GM13976 (cell line): ENCODE measurements around the gene CCDC85C.
A peak's percentile ranks its signal among the peaks of the same experiment; 100 is the strongest.

Experiments used
- DNase-seq: peaks from one replicate; pipeline ENCODE4 v3.0.0; 2012; ENCODE audit warnings: low spot score
- in situ Hi-C: fragments of 300-500 bp; cut with MboI; formaldehyde crosslinking; loops from one replicate; pipeline ENCODE4 v1.12.0; 2022; ENCODE audit warnings: low sequenced_read_pairs, mixed read lengths, inconsistent platforms; ENCODE audit not compliant: unreplicated experiment
- TF ChIP-seq, protein P1 (sequence below): IDR thresholded peaks from 2 replicates; pipeline ENCODE4 v1.5.1; 2012; ENCODE audit warnings: borderline replicate concordance, mild to moderate bottlenecking; ENCODE audit not compliant: insufficient read depth; ENCODE audit errors: extremely low read depth, missing control alignments, control extremely low read depth

The CCDC85C gene

DNA sequence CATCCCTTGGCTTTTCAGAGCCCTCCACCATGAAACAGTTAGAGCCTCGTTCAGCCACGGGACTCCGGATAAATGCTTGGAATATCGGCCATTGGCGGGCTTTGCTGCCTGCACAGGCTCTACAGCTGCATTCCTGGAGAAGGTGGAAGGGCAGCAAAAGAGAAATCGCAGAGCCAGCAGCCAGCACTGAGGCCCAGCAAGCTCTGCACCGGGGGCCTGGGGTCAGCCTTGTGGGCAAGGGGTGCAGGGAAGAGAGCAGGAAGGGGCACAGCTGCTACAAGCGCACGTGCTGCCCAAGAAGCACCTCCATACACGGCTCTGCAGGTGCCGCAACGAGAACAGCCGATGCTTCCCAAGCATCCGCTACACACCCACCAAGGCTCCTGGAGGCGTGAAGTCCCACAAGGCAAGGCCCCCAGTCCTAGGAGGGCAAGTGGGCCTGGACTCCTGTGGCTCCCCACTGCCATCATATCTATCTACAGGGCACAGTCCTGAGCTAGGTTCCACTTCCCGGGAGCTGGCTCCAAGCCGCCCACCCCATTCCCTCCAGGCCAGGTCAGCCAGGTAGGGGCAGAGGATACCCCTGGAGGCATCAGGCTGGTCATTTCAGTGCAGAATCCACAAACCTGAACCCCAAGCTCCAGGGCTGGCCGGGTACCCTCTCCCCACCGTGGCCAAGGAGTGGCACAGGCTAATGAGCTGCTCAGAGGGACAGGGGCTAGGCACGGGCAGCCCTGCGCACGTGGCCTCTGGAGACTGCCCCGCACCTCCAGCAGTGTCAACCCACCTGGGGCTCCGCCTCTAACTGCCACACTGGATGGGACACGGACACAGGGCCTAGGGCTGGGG lies 82.6 kb downstream of the CCDC85C start:
- in situ Hi-C loops: loop anchor here (10.0 kb wide), 2 partner anchors 113 to 363 kb away; no protein-coding TSS in a partner anchor
- TF ChIP-seq, protein P1, sequence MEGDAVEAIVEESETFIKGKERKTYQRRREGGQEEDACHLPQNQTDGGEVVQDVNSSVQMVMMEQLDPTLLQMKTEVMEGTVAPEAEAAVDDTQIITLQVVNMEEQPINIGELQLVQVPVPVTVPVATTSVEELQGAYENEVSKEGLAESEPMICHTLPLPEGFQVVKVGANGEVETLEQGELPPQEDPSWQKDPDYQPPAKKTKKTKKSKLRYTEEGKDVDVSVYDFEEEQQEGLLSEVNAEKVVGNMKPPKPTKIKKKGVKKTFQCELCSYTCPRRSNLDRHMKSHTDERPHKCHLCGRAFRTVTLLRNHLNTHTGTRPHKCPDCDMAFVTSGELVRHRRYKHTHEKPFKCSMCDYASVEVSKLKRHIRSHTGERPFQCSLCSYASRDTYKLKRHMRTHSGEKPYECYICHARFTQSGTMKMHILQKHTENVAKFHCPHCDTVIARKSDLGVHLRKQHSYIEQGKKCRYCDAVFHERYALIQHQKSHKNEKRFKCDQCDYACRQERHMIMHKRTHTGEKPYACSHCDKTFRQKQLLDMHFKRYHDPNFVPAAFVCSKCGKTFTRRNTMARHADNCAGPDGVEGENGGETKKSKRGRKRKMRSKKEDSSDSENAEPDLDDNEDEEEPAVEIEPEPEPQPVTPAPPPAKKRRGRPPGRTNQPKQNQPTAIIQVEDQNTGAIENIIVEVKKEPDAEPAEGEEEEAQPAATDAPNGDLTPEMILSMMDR: no peak
- no peak for DNase-seq

DNA sequence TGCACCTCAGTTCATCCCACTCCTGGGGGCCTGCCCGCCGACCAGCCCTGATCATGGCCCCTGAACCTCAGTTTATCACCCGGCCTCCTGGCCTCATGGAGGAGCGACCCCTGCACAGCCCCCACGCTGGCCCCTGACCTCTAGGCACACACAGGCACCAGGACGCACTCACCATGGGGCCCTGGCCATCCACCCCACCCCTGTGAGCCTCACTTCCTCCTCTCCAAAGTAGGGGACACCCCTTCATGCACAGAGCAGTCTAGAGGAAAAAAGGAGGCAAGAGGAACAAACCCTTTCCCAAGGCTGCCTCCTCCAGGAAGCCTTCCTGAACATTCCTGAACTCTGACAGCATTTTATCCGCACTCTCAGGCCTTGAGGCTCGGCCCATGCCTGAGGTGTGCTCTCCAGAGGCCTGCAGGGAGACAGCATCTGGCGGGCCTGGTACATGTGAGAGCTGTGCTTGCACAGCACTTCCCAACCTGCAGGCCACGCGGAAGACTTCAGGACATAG lies 83.4 kb downstream of the CCDC85C start:
- TF ChIP-seq, protein P1: no peak
- no peak for DNase-seq
- in situ Hi-C loops: loop anchor here (10.0 kb wide), 2 partner anchors 114 to 364 kb away; no protein-coding TSS in a partner anchor

DNA sequence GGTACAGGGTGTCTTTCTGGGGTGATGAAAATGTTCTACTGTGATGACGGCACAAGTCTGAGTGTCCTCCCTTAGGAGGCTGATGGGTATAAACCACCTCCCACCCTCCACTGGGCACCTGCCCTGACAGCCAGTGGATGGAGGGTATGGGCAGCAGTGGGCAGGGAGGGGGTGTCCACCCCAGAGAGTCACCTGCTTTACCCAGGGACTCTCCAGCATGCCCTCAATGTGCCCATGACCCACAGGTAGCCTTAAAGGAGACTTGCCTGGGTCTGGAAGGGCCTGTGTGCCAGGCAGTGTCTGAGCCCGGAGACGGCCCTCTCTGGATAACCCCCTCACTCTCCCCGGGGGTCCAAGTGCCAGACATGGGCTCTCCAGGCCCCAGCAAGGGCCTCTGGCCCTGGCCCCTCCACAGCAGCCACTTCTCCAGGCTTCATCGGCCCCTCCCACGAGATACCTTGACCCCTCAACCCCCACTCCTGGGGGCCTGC lies 84.0 kb downstream of the CCDC85C start:
- DNase-seq: no peak
- in situ Hi-C loops: loop anchor here (10.0 kb wide), 2 partner anchors 115 to 365 kb away; no protein-coding TSS in a partner anchor
- TF ChIP-seq, protein P1: no peak

DNA sequence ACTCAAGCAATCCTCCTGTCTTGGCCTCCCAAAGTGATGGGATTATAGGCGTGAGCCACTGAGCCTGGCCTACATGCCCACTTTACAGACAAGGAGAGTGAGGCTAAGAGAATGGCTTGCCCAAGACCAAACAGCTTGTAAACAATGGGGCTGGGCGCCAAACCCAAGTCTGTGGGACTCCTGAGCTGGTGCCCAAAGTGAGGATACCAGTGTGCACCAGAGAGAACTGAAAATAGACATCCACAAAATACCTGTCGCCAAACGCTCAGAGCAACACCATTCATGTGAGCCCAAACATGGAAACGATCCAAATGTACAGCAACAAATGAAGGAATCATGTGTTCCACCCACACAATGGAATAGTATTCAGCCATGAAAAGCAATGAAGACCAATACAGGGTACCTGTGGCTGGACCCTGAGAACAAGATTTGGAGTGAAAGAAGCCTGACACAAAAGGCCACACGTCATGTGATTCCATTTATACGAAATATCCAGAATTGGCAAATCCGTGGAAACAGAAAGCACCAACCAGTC lies 84.6 kb downstream of the CCDC85C start:
- DNase-seq: no peak
- TF ChIP-seq, protein P1: no peak
- in situ Hi-C loops: no loop called here

DNA sequence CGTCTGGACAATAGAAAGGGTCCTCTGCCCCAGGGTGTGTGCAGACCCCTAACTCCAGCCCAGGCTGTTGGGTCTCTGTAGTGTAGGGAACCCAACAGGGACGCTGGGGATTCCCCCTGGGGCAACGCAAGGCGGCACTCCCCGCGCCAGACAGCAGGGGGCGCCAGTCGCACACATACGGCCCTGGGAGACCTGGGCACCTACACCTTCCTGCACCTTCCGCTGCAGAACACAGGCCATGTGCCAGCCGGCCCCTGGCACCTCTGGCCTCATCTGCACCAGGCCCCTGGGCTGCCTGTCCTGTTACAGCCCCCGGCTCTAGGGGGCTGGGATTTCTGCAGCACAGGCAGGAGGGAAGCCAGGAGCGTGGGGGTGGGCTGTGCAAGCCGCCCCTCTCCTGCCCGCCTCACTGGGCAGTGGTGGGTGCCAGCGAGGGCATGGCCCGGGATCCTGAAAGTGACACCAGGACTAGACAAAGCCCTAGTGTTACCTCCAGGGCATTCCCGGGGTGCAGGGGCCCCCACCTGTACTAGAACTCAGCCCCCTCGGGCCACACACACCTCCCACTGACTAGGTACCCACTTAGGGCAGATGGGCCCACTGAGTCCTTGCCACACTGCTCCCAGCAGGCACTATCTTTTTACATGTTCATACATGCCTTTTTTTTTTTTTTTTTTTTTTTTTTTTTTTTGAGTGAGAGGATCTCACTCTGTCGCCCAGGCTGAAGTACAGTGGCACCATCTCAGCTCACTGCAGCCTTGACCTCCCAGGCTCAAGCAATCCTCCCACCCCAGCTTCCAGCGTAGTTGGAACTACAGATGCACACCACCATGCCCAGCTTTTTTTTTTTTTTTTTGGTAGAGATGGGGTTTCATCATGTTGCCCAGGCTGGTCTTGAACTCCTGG lies 85.3 kb downstream of the CCDC85C start:
- TF ChIP-seq, protein P1: peak; percentile 98
- DNase-seq: peak; percentile 93
- in situ Hi-C loops: no loop called here
